Heart left ventricle (tissue), 16 donors: ENCODE measurements around the gene RBM38. TPM values are rescaled to one million over a fixed set of nuclear protein-coding genes. Genes with fewer than 3 reads are reported as not detected.

Experiments
- ATAC-seq, 4 donors: fragments of 200-7000 bp; cut with Tn5 transposase; one replicate each; pipeline ENCODE4 v1.9.1; 2020 to 2022; ENCODE audit warnings: moderate library complexity in 4 of 4, mild to moderate bottlenecking in 3 of 4, moderate number of reproducible peaks in 1 of 4
- DNase-seq, 5 donors: peaks; one replicate each; pipeline ENCODE4 v3.0.0-alpha.2; 2020
- H3K27ac ChIP-seq, 12 donors: fragments of 200-600 bp; sonication (generic) in 4 of 12; one replicate each; pipeline versions ENCODE4 v1.5.0 to v1.8.0; 2016 to 2022; ENCODE audit warnings: mild to moderate bottlenecking in 2 of 12
- H3K27me3 ChIP-seq, 9 donors: fragments of 200-600 bp; sonication (generic) in 2 of 9; one replicate each; pipeline versions ENCODE4 v1.5.1 to v1.8.0; 2016 to 2022; ENCODE audit warnings: mild to moderate bottlenecking in 3 of 9
- H3K36me3 ChIP-seq, 9 donors: fragments of 200-600 bp; sonication (generic) in 2 of 9; one replicate each; pipeline versions ENCODE4 v1.5.0 to v1.8.0; 2018 to 2022; ENCODE audit warnings: mild to moderate bottlenecking in 2 of 9
- H3K4me1 ChIP-seq, 12 donors: fragments of 200-600 bp; sonication (generic) in 4 of 12; one replicate each; pipeline versions ENCODE4 v1.5.0 to v1.8.0; 2016 to 2022; ENCODE audit warnings: mild to moderate bottlenecking in 3 of 12
- H3K4me3 ChIP-seq, 12 donors: fragments of 200-600 bp; sonication (generic) in 4 of 12; one replicate each; pipeline versions ENCODE4 v1.5.0 to v1.8.0; 2017 to 2022; ENCODE audit warnings: mild to moderate bottlenecking in 9 of 12, moderate library complexity in 4 of 12
- H3K9me3 ChIP-seq, 12 donors: fragments of 200-600 bp; sonication (generic) in 4 of 12; one replicate each; pipeline versions ENCODE4 v1.5.0 to v1.8.0; 2016 to 2022; ENCODE audit warnings: mild to moderate bottlenecking in 1 of 12
- CTCF ChIP-seq, 12 donors: fragments of 200-600 bp; sonication (generic) in 4 of 12; IDR thresholded peaks; one replicate each; pipeline versions ENCODE4 v1.5.0 to v1.8.0; 2018 to 2022; ENCODE audit warnings: antibody characterized with exemption in 12 of 12, mild to moderate bottlenecking in 5 of 12
- POLR2A ChIP-seq, 2 donors: fragments of 450-650 bp; IDR thresholded peaks; one replicate each; pipeline ENCODE4 v1.6.1; 2017; ENCODE audit warnings: antibody characterized with exemption in 2 of 2, mild to moderate bottlenecking in 2 of 2, moderate library complexity in 2 of 2
- WGBS, 4 donors: extraction: QIAGEN DNeasy Blood & Tissue Kit in 2 of 4; methylation state at CpG; one replicate each; pipeline versions ENCODE4 v1.1.5 to v1.1.7; 2013 to 2018; 5-methylcytosine and 5-hydroxymethylcytosine counted together
- intact Hi-C, 10 donors: fragments of 100-400 bp; cut with DNase I; formaldehyde crosslinking; loops; one replicate each; pipeline versions ENCODE4 v1.11.1 to v1.14.2; 2022
- polyA plus RNA-seq, 2 donors: library from polyadenylated mRNA; stranded (reverse); fragments of 200-250 nt; gene quantifications; one replicate each; pipeline ENCODE4 v1.2.3, GENCODE V29; 2013
- total RNA-seq, 9 donors: library from RNA; depleted of rRNA in 2 of 9; stranded (reverse); fragments of >200 nt in 2 of 9; fragmentation: NEBNext Ultra II Directional in 3 of 9; extraction: Animal tissue kit (Norgen Biotek cat#: 25700) in 3 of 9; gene quantifications; one replicate each; pipeline versions ENCODE4 v1.1.0 to v1.2.4, GENCODE V29; 2016 to 2023
- donor health status: ischemic (EF 13 %, LVEDD 7.1; RV severe dilation, severe dysfunction).
- donor health status: healthy with polysubstance abuse.
- donor health status: DM: no; HTN: yes; CAD: no.
- donor health status: DM: no; HTN: no; CAD: no.
- donor health status: ischemic (EF 25% LVEDD 6.9; RV normal size, moderate dysfunction).
- donor health status: ischemic (EF 25% LVEDD 5.7; RV mildly dilated, moderate dysfunction).
- donor health status: healthy.
- donor health status: DM: yes; HTN: yes; CAD: no.
- donor health status: ischemic (EF 35%, LVEDD 5.7; RV mildly dilated, moderate dysfunction).
- donor health status: nonischemic (EF 11% LVEDD 7.7; RV severe dilation, severe dysfunction).
- donor health status: DM: yes; HTN: yes; CAD: no.
- donor health status: PGD.
- donor health status: ischemic (EF 29% LVEDD 5.4; RV normal size, mild dysfunction).
- donor health status: nonischemic (EF 23%, LVEDD 6.1; RV moderate dilation, normal function).

The RBM38 gene
- total and polyA plus RNA-seq, 11 donors: 45.6 to 112 (median 68.5) TPM

- H3K27me3 ChIP-seq: no peaks in the 10 kb centered on the region
- no peaks in the 10 kb centered on the region for H3K9me3 ChIP-seq
- peak; percentile 10 to 42 (median 30) for ATAC-seq
- DNase-seq: peak; percentile 54 to 73 (median 69)
- peak overlapping the region in 9 of 12 donors; percentile 11 to 97 (median 54) for H3K27ac ChIP-seq
- peak overlapping the region in 1 of 12 donors; percentile 30 for H3K4me3 ChIP-seq
- intact Hi-C loops: loop anchor here in 6 of 10 donors (5.0 to 10.0 kb wide), 4 partner anchors 33 to 315 kb away; partner anchors contain the start of gene PMEPA1 (in 1 of the 6)
- peaks cover 0 to 77% (median 35%) of the 10 kb centered on the region in 9 donors for H3K36me3 ChIP-seq
- TF ChIP-seq CTCF (IDR thresholded peaks at IDR 0.05) (no peak), POLR2A (IDR thresholded peaks at IDR 0.05) (no peak)
- WGBS, 4 donors: 31 to 43% (median 38%) methylated on average over 20 to 21 of the region's 21 CpGs
- H3K4me1 ChIP-seq: peaks cover 26 to 94% (median 63%) of the 10 kb centered on the region in 12 donors
Observed at GRCh38 chr20:57399587-57400155, 8.5 kb downstream of the RBM38 start.

- Histone ChIP-seq H3K36me3 (peaks cover 0 to 77% (median 36%) of the 10 kb centered on the region in 9 donors), H3K4me3 (no peak overlapping the region), H3K4me1 (peaks cover 20 to 94% (median 58%) of the 10 kb centered on the region in 12 donors), H3K9me3 (no peaks in the 10 kb centered on the region), H3K27me3 (no peaks in the 10 kb centered on the region), H3K27ac (peak overlapping the region in 3 of 12 donors; percentile 46 to 97 (median 89))
- TF ChIP-seq POLR2A (IDR thresholded peaks at IDR 0.05) (no peak), CTCF (IDR thresholded peaks at IDR 0.05) (peak in 2 of 12 donors; percentile 10 to 15)
- ATAC-seq: no peak
- DNase-seq: peak in 3 of 5 donors; percentile 23 to 44 (median 29)
- intact Hi-C loops: no loop called here
- 57 to 78% (median 69%) methylated on average over 5 to 11 of the region's 11 CpGs for WGBS, 4 donors
Observed at GRCh38 chr20:57400231-57400701, 9.1 kb downstream of the RBM38 start.

- ATAC-seq (no peak), DNase-seq (peak in 3 of 5 donors; percentile 20 to 37 (median 21))
- WGBS, 4 donors: 67 to 73% (median 71%) methylated on average over 16 to 21 of the region's 21 CpGs
- intact Hi-C loops: no loop called here
- H3K4me1 ChIP-seq: peaks cover 17 to 92% (median 51%) of the 10 kb centered on the region in 12 donors
- H3K27ac ChIP-seq: peak overlapping the region in 1 of 12 donors; percentile 89
- no peaks in the 10 kb centered on the region for H3K9me3 ChIP-seq
- no peak for TF ChIP-seq POLR2A (IDR thresholded peaks at IDR 0.05)
- TF ChIP-seq CTCF (IDR thresholded peaks at IDR 0.05): no peak
- H3K36me3 ChIP-seq: peaks cover 0 to 75% (median 39%) of the 10 kb centered on the region in 9 donors
- no peak overlapping the region for H3K4me3 ChIP-seq
- H3K27me3 ChIP-seq: no peaks in the 10 kb centered on the region
Observed at GRCh38 chr20:57400821-57401564, 9.8 kb downstream of the RBM38 start.

GRCh38 chr20:57401565-57401918 is 10.3 kb downstream of the RBM38 start:
- ATAC-seq (no peak), DNase-seq (peak in 2 of 5 donors; percentile 8 to 52)
- Histone ChIP-seq H3K4me1 (peaks cover 14 to 92% (median 46%) of the 10 kb centered on the region in 12 donors), H3K36me3 (peaks cover 0 to 75% (median 44%) of the 10 kb centered on the region in 9 donors), H3K4me3 (no peak overlapping the region), H3K27ac (peak overlapping the region in 1 of 12 donors; percentile 89), H3K27me3 (no peaks in the 10 kb centered on the region), H3K9me3 (no peaks in the 10 kb centered on the region)
- WGBS, 4 donors: 94 to 97% (median 96%) methylated on average over 7 of the region's 7 CpGs
- intact Hi-C loops: no loop called here
- TF ChIP-seq CTCF (IDR thresholded peaks at IDR 0.05) (no peak), POLR2A (IDR thresholded peaks at IDR 0.05) (no peak)
